ENCODE results near the gene DSEL.

DSEL gene

DNA sequence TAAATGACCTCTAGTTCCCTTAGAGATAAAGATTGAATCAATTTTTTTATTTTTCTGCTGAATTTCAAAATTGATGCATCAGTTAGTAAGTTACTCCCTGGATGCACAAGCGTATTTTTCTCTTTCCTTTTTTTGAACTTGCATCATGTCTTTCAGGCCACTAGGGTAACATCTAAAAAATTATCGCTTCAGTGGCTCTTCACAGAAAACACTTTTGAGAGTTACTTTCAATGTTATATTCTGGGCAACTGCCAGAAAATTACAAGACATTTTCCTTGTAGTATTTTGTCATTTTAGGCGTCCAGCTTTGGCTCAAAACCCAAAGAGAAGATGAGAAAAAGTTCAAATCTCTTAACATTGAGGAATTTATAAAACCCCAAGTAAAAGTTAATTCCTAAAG is 59.8 kb downstream of the DSEL start:
- H3K4me1 ChIP-seq (ENCODE audit: control insufficient read depth in 2 of 2, insufficient read depth in 1 of 2, low read depth in 1 of 2, low read length in 2 of 2): peaks cover 0 to 2% of the 10 kb centered on the region in 2 donors
- H2AK5ac ChIP-seq (ENCODE audit: low read depth, low read length): no peak overlapping the region
- no CpG with 5 or more reads among the region's 3 CpGs for WGBS, 2 donors (ENCODE audit: extremely low coverage in 2 of 2, insufficient read length in 2 of 2, insufficient replicate concordance in 1 of 2)
- H2BK15ac ChIP-seq (ENCODE audit: low read length): no peak overlapping the region
- H3K27me3 ChIP-seq (ENCODE audit: control insufficient read depth in 3 of 3, insufficient read depth in 3 of 3, low read depth in 1 of 3, low read length in 3 of 3): no peaks in the 10 kb centered on the region
- H3K4me3 ChIP-seq (ENCODE audit: low read length in 2 of 2): no peak overlapping the region
- DNase-seq (ENCODE audit: low spot score): no peak
- H3K4ac ChIP-seq (ENCODE audit: low read length): no peak overlapping the region
- no peak overlapping the region for H2BK5ac ChIP-seq (ENCODE audit: low read length)
- no peak overlapping the region for H2AFZ ChIP-seq (ENCODE audit: low read length)
- H4K8ac ChIP-seq (ENCODE audit: low read depth, low read length): no peak overlapping the region
- no peak overlapping the region for H3K18ac ChIP-seq (ENCODE audit: low read length)
- no peaks in the 10 kb centered on the region for H3K36me3 ChIP-seq (replicated peaks in 1 of 2; ENCODE audit: control insufficient read depth in 2 of 2, insufficient read depth in 2 of 2, low read length in 2 of 2)
- H4K91ac ChIP-seq (ENCODE audit: low read depth, low read length, poor library complexity): no peak overlapping the region
- no peak overlapping the region for H3K14ac ChIP-seq (ENCODE audit: low read length)
- no peak overlapping the region for H3K27ac ChIP-seq (replicated peaks; ENCODE audit: low read length)
- H3K4me2 ChIP-seq (ENCODE audit: insufficient read depth, low read length, poor library complexity, severe bottlenecking): no peak overlapping the region
- H2BK12ac ChIP-seq (ENCODE audit: low read length): no peak overlapping the region
- H3K79me1 ChIP-seq (ENCODE audit: low read depth, low read length): no peaks in the 10 kb centered on the region
- H3K9me3 ChIP-seq (replicated peaks in 1 of 2; ENCODE audit: control insufficient read depth in 2 of 2, insufficient read depth in 1 of 2, low read depth in 1 of 2, low read length in 2 of 2): no peaks in the 10 kb centered on the region
- no peak overlapping the region for H2BK120ac ChIP-seq (ENCODE audit: low read depth, low read length)
- H3K9ac ChIP-seq (ENCODE audit: low read depth, low read length, poor library complexity): no peak overlapping the region
- no peak overlapping the region for H3K23ac ChIP-seq (ENCODE audit: low read depth, low read length, poor library complexity)

All from neuronal stem cell (in vitro differentiated cells).